ENCODE data around the gene PANK1.

- no peak for TF ChIP-seq CTCF (IDR thresholded peaks at IDR 0.05)
- TF ChIP-seq POLR2A (IDR thresholded peaks at IDR 0.05): no peak
Observed at GRCh38 chr10:89622151-89622550, 22.9 kb downstream of the PANK1 start.

All from uterus (tissue), 2 donors.